GM23338 (cell line): ENCODE data around the gene COP1. TPM values are rescaled to one million over a fixed set of nuclear protein-coding genes. Genes with fewer than 3 reads are reported as not detected.

ENCODE experiments used
- ATAC-seq: fragments of 200-7000 bp; cut with Tn5 transposase; 3 replicates; pipeline ENCODE4 v1.9.1; 2020
- DNase-seq: peaks from one replicate; pipeline ENCODE4 v3.0.0-alpha.2; 2015; ENCODE audit warnings: low spot score
- H2AFZ ChIP-seq: fragments of 200-600 bp; sonication (generic); 2 replicates; pipeline ENCODE4 v1.8.0; 2016; ENCODE audit warnings: antibody characterized with exemption, mild to moderate bottlenecking, moderate library complexity
- H3F3A ChIP-seq: fragments of 200-600 bp; sonication (generic); replicated peaks from 2 replicates; pipeline ENCODE4 v1.8.0; 2017; ENCODE audit warnings: antibody characterized with exemption, mixed run types, low read depth
- H3K27ac ChIP-seq: fragments of 200-600 bp; sonication (generic); 2 replicates; pipeline ENCODE4 v1.6.1; 2016; ENCODE audit warnings: low read depth
- H3K27me3 ChIP-seq: fragments of 200-600 bp; sonication (generic); 2 replicates; pipeline ENCODE4 v1.8.0; 2016; ENCODE audit warnings: mild to moderate bottlenecking, mixed run types, moderate library complexity; ENCODE audit not compliant: insufficient read depth
- H3K36me3 ChIP-seq: fragments of 200-600 bp; sonication (generic); 2 replicates; pipeline ENCODE4 v1.8.0; 2016; ENCODE audit warnings: mild to moderate bottlenecking; ENCODE audit not compliant: insufficient read depth
- H3K4me1 ChIP-seq: fragments of 200-600 bp; sonication (generic); 2 replicates; pipeline ENCODE4 v1.8.0; 2016; ENCODE audit warnings: mild to moderate bottlenecking, moderate library complexity; ENCODE audit not compliant: insufficient read depth
- H3K4me2 ChIP-seq: fragments of 200-600 bp; sonication (generic); 2 replicates; pipeline ENCODE4 v1.7.1; 2017; ENCODE audit warnings: mixed run types
- H3K4me3 ChIP-seq: fragments of 200-600 bp; sonication (generic); 2 replicates; pipeline ENCODE4 v1.6.1; 2016; ENCODE audit warnings: mixed run types
- H3K79me2 ChIP-seq: fragments of 200-600 bp; sonication (generic); replicated peaks from 2 replicates; pipeline ENCODE4 v1.8.0; 2017; ENCODE audit warnings: mild to moderate bottlenecking; ENCODE audit not compliant: insufficient read depth
- H3K9me2 ChIP-seq: fragments of 200-600 bp; sonication (generic); 2 replicates; pipeline ENCODE4 v1.8.0; 2017; ENCODE audit not compliant: insufficient read depth
- H4K20me1 ChIP-seq: fragments of 200-600 bp; sonication (generic); replicated peaks from 2 replicates; pipeline ENCODE4 v1.8.0; 2017; ENCODE audit warnings: mild to moderate bottlenecking; ENCODE audit not compliant: insufficient read depth
- H3K27ac Mint-ChIP-seq: 2 replicates; pipeline ENCODE4 v1.8.0; 2020; ENCODE audit warnings: inconsistent platforms, mild to moderate bottlenecking, moderate library complexity, mixed read lengths
- H3K27me3 Mint-ChIP-seq: 3 replicates; pipeline ENCODE4 v1.8.0; 2022; ENCODE audit warnings: low read depth, mild to moderate bottlenecking, moderate library complexity, mixed read lengths, inconsistent platforms; ENCODE audit not compliant: insufficient read depth, poor library complexity
- H3K36me3 Mint-ChIP-seq: 3 replicates; pipeline ENCODE4 v1.8.0; 2021; ENCODE audit warnings: low read depth, mild to moderate bottlenecking, inconsistent platforms, moderate library complexity, mixed read lengths
- H3K4me1 Mint-ChIP-seq: 3 replicates; pipeline ENCODE4 v1.8.0; 2020; ENCODE audit warnings: mild to moderate bottlenecking, inconsistent platforms, mixed read lengths
- H3K4me3 Mint-ChIP-seq: 3 replicates; pipeline ENCODE4 v1.8.0; 2021; ENCODE audit warnings: moderate library complexity, mild to moderate bottlenecking, inconsistent platforms, mixed read lengths
- H3K9me3 Mint-ChIP-seq: 3 replicates; pipeline ENCODE4 v1.8.0; 2020; ENCODE audit warnings: moderate library complexity, mild to moderate bottlenecking, inconsistent platforms, mixed read lengths
- CREB1 ChIP-seq: fragments of 250-450 bp; sonication (Bioruptor Pico); IDR thresholded peaks from 2 replicates; pipeline ENCODE4 v1.5.0; 2020; ENCODE audit warnings: low read depth, mild to moderate bottlenecking, moderate library complexity
- CTCF ChIP-seq, 2 experiments: fragments of 200-600 bp in 1 of 2; sonication (generic) in 1 of 2; conservative IDR thresholded peaks; 2 replicates each; pipeline versions ENCODE4 v1.5.1 to v1.6.1; 2016 to 2017; ENCODE audit warnings: antibody characterized with exemption in 2 of 2, low read depth in 2 of 2, mild to moderate bottlenecking in 2 of 2, moderate library complexity in 1 of 2
- ETS1 ChIP-seq: IDR thresholded peaks from 2 replicates; pipeline ENCODE4 v1.6.1; 2016; ENCODE audit warnings: antibody characterized with exemption
- EZH2 ChIP-seq: fragments of 200-600 bp; sonication (generic); IDR thresholded peaks from one replicate; pipeline ENCODE4 v1.8.0; 2017; ENCODE audit warnings: antibody characterized with exemption, mild to moderate bottlenecking, low read depth; ENCODE audit not compliant: unreplicated experiment
- EZH2phosphoT487 ChIP-seq: fragments of 200-600 bp; sonication (generic); IDR thresholded peaks from one replicate; pipeline ENCODE4 v1.8.1; 2018; ENCODE audit warnings: antibody characterized with exemption; ENCODE audit not compliant: unreplicated experiment
- JUNB ChIP-seq: IDR thresholded peaks from one replicate; pipeline ENCODE4 v1.6.1; 2016; ENCODE audit warnings: antibody characterized with exemption; ENCODE audit not compliant: unreplicated experiment
- NANOG ChIP-seq: IDR thresholded peaks from 2 replicates; pipeline ENCODE4 v1.6.1; 2016; ENCODE audit warnings: antibody characterized with exemption, borderline replicate concordance
- POLR2AphosphoS5 ChIP-seq: IDR thresholded peaks from 2 replicates; pipeline ENCODE4 v1.6.1; 2016; ENCODE audit warnings: antibody characterized with exemption, low read depth
- REST ChIP-seq: IDR thresholded peaks from one replicate; pipeline ENCODE4 v1.6.1; 2018; ENCODE audit warnings: antibody characterized with exemption; ENCODE audit not compliant: unreplicated experiment
- STAT1 ChIP-seq: IDR thresholded peaks from one replicate; pipeline ENCODE4 v1.6.1; 2016; ENCODE audit warnings: antibody characterized with exemption; ENCODE audit not compliant: unreplicated experiment
- ZNF114 ChIP-seq: fragments of 250-450 bp; sonication (Bioruptor Pico); IDR thresholded peaks from 2 replicates; pipeline ENCODE4 v1.5.0; 2020; ENCODE audit warnings: mild to moderate bottlenecking, moderate library complexity
- ZNF331 ChIP-seq: fragments of 250-450 bp; sonication (Bioruptor Pico); IDR thresholded peaks from 2 replicates; pipeline ENCODE4 v1.5.0; 2020; ENCODE audit warnings: low read depth, mild to moderate bottlenecking, moderate library complexity
- ZNF462 ChIP-seq: fragments of 250-450 bp; sonication (Bioruptor Pico); IDR thresholded peaks from 2 replicates; pipeline ENCODE4 v1.5.0; 2020; ENCODE audit warnings: mild to moderate bottlenecking, moderate library complexity
- polyA plus RNA-seq: library from polyadenylated mRNA; unstranded; fragments of >200 nt; fragmentation: Nextera tagmentation; extraction: Ambion mirVana; gene quantifications from 2 replicates; pipeline ENCODE4 v1.2.1, GENCODE V29; 2016
- total RNA-seq: library from RNA; depleted of rRNA; stranded (reverse); fragments of >200 nt; shearing (Covaris generic); gene quantifications from 2 replicates; pipeline ENCODE4 v1.2.3, GENCODE V29; 2014

Gene COP1
- total and polyA plus RNA-seq, 2 experiments from 2014 or later = 54.0 to 54.9 TPM

- peaks cover 7% of the 10 kb centered on the region for H3K4me1 Mint-ChIP-seq
These were observed 29.3 kb downstream of the COP1 start for GRCh38 chr1:176177764-176178163.

More at GRCh38 chr1:176177764-176178163, 29.3 kb downstream of the COP1 start:
- Histone ChIP-seq H3K27ac (no peak overlapping the region), H3K9me2 (no peaks in the 10 kb centered on the region), H3K27me3 (no peaks in the 10 kb centered on the region), H3K4me2 (no peak overlapping the region), H3F3A (no peaks in the 10 kb centered on the region), H3K4me3 (no peak overlapping the region), H2AFZ (no peak overlapping the region), H4K20me1 (0 out of 2 replicates have a peak, but pooled peaks cover 3% of the 10 kb centered on the region), H3K79me2 (peaks cover 55% of the 10 kb centered on the region), H3K36me3 (no peaks in the 10 kb centered on the region), H3K4me1 (0 out of 2 replicates have a peak, but pooled peaks cover 4% of the 10 kb centered on the region)
- ATAC-seq (no peak), DNase-seq (no peak)
- Mint-ChIP-seq H3K27ac (peak overlapping the region; percentile 73; the same call in 1 of the 2 replicates), H3K27me3 (peaks cover 2% of the 10 kb centered on the region), H3K4me3 (no peak overlapping the region), H3K36me3 (peaks cover 12% of the 10 kb centered on the region; the same call in 2 of the 3 replicates), H3K9me3 (no peaks in the 10 kb centered on the region)
- TF ChIP-seq ZNF462 (CRISPR knock-in tag) (no peak), JUNB (no peak), NANOG (no peak), ZNF331 (CRISPR knock-in tag) (no peak), STAT1 (no peak), ETS1 (no peak), REST (no peak), EZH2phosphoT487 (no peak), POLR2AphosphoS5 (no peak), CTCF (conservative IDR thresholded peaks at IDR 0.05; ENCODE audit: low read depth in 2 of 2) (no peak), EZH2 (no peak), ZNF114 (CRISPR knock-in tag) (no peak), CREB1 (CRISPR knock-in tag) (no peak)
